Sigmoid colon (tissue), 3 donors: ENCODE measurements around the gene POU2AF2.

Experiments used
- CTCF ChIP-seq, 4 experiments: fragments of 450-650 bp in 3 of 4; fragments of 200-600 bp in 1 of 4; IDR thresholded peaks; one replicate each; pipeline ENCODE4 v1.5.1; 2016 to 2019; ENCODE audit warnings: antibody characterized with exemption in 4 of 4, mild to moderate bottlenecking in 3 of 4, moderate library complexity in 2 of 4
- POLR2A ChIP-seq, 2 donors: fragments of 450-650 bp; IDR thresholded peaks; one replicate each; pipeline ENCODE4 v1.6.1; 2016; ENCODE audit warnings: antibody characterized with exemption in 2 of 2, mild to moderate bottlenecking in 2 of 2, moderate library complexity in 2 of 2

- TF ChIP-seq POLR2A (IDR thresholded peaks at IDR 0.05) (no peak), CTCF (IDR thresholded peaks at IDR 0.05) (no peak)
These were observed 9.1 kb upstream of the POU2AF2 start for GRCh38 chr11:111236383-111236782.
